ENCODE data around the gene GYPE.
"Not testable (repeated sequence)": the region's sequence is repeated elsewhere in the genome, so short reads cannot be mapped to it uniquely, and the experiment has no call there.

- not testable (repeated sequence) for TF ChIP-seq EZH2phosphoT487 (IDR thresholded peaks at IDR 0.05; ENCODE audit: insufficient read depth, low read depth); EZH2 (IDR thresholded peaks at IDR 0.05; ENCODE audit: insufficient read depth, poor library complexity, severe bottlenecking)
Measured at GRCh38 chr4:143890323-143890722, 15.0 kb downstream of the GYPE start.
